ENCODE measurements around the gene PIP5K1A. TPM values are rescaled to one million over a fixed set of nuclear protein-coding genes. Genes with fewer than 3 reads are reported as not detected.
"Not testable (repeated sequence)": the region's sequence is repeated elsewhere in the genome, so short reads cannot be mapped to it uniquely, and the experiment has no call there.

Gene PIP5K1A
- total RNA-seq, 4 donors from 2014 or later: 21.5 to 49.2 (median 36.6) TPM

DNA sequence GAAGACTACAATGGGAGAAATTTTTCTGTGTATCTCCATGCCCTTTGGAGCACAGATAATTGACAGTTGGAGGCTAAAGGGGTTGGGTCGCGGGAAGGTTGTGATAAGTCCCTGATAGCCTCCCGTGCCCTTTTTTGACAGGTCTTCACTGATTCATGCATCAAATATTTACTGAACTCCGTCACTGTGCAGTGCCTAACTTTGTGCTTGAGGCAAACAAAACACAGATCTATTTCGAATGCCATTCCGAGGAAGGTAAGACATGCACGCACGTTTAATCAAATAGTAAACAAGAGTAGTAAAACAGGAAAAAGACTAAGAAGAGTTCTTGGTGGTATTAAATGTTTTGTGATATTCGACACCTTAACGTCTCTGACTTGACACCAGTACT is 494 bp upstream of the PIP5K1A start:
- Histone ChIP-seq H3K36me3 (peaks cover 0 to 7% (median 5%) of the 10 kb centered on the region in 3 donors), H3K4me1 (peaks cover 7 to 75% (median 35%) of the 10 kb centered on the region in 3 donors), H3K27ac (peak overlapping the region; percentile 88 to 97 (median 96)), H3K4me3 (peak overlapping the region; percentile 67 to 89 (median 83)), H3K9me3 (no peaks in the 10 kb centered on the region), H3K27me3 (no peaks in the 10 kb centered on the region)
- no peak for DNase-seq
- TF ChIP-seq, protein P1, sequence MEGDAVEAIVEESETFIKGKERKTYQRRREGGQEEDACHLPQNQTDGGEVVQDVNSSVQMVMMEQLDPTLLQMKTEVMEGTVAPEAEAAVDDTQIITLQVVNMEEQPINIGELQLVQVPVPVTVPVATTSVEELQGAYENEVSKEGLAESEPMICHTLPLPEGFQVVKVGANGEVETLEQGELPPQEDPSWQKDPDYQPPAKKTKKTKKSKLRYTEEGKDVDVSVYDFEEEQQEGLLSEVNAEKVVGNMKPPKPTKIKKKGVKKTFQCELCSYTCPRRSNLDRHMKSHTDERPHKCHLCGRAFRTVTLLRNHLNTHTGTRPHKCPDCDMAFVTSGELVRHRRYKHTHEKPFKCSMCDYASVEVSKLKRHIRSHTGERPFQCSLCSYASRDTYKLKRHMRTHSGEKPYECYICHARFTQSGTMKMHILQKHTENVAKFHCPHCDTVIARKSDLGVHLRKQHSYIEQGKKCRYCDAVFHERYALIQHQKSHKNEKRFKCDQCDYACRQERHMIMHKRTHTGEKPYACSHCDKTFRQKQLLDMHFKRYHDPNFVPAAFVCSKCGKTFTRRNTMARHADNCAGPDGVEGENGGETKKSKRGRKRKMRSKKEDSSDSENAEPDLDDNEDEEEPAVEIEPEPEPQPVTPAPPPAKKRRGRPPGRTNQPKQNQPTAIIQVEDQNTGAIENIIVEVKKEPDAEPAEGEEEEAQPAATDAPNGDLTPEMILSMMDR (IDR thresholded peaks at IDR 0.05): no peak
- no peak for TF ChIP-seq POLR2A (IDR thresholded peaks at IDR 0.05)
- 5 to 7% methylated on average over 10 of the region's 10 CpGs for WGBS, 2 donors
- intact Hi-C loops (cut with DNase I): loop anchor here (5.0 kb wide), 1 partner anchor 54 kb away; the partner anchor contains the start of gene PSMD4

DNA sequence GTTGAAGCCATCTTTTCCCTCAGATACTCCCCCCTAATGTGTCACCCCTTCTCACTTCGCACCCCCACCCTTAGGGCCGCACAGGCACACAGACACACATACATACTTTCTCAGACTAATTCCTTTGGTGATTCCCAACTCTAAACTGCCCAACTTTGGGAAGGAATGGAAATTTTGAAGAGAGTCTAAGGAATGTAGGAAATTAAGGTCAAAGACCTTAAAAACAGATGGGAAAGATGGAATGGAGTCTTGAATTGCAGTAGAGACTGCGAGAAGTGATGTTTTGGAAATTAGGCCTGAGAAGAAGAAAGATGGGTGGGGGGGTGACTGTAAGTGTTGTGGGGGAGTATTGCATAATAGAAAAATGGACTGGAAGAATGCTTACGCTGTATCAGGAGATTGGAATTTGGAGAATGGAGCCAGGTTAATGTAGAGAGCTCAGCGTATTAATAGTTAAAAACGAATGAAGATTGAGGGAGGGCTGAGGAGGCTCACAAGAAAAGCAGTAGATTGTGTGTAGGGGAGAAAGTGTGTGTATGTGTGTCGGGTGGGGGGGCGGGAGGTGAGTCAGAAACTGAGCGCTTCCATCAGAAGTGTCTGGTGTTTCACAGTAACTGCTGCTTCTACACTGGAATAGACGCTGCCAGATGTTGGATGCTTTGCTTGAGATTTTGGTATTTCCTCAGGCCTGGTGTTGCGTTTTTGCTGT is 1.7 kb downstream of the PIP5K1A start:
- no peak for DNase-seq
- peaks cover 7 to 85% (median 35%) of the 10 kb centered on the region in 3 donors for H3K4me1 ChIP-seq
- peak overlapping the region; percentile 88 to 97 (median 96) for H3K27ac ChIP-seq
- intact Hi-C loops (cut with DNase I): loop anchor here (5.0 kb wide), 1 partner anchor 52 kb away; the partner anchor contains the start of gene PSMD4
- 14 to 16% methylated on average over 10 to 11 of the region's 11 CpGs for WGBS, 2 donors
- H3K36me3 ChIP-seq: peaks cover 0 to 21% (median 5%) of the 10 kb centered on the region in 3 donors
- no peaks in the 10 kb centered on the region for H3K9me3 ChIP-seq
- H3K4me3 ChIP-seq: peak overlapping the region; percentile 67 to 89 (median 83)
- no peaks in the 10 kb centered on the region for H3K27me3 ChIP-seq
- TF ChIP-seq POLR2A (IDR thresholded peaks at IDR 0.05): no peak
- TF ChIP-seq, protein P1 (IDR thresholded peaks at IDR 0.05): no peak

DNA sequence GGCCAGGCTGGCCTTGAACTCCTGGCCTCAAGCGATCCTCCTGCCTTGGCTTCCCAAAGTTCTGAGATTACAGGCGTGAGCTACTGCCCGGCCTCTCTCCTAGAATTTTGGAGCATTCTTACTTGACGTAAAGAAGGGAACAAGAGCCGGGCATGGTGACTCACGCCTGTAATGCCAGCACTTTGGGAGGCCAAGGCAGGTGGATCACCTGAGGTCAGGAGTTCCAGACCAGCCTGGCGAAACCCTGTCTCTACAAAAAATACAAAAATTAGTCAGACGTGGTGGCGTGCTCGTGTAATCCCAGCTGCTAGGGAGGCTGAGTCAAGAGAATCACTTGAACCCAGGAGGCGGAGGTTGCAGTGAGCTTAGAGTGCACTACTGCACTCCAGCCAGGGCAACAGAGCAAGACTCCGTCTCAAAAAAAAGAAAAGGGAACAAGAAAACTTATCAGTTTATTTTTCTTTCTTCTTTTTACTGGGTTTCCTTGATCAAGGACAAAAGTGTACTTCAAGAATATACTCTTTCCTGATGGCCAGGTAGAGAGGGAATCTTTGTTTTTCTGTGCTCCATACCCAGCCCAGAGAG is 7.1 kb downstream of the PIP5K1A start:
- H3K9me3 ChIP-seq; intact Hi-C loops (cut with DNase I); DNase-seq; H3K4me3 ChIP-seq; H3K27ac ChIP-seq; H3K27me3 ChIP-seq: not testable (repeated sequence)
- 82 to 95% methylated on average over 9 to 11 of the region's 12 CpGs for WGBS, 2 donors
- H3K4me1 ChIP-seq: peaks cover 7 to 45% (median 21%) of the 10 kb centered on the region in 3 donors
- peaks cover 7 to 73% (median 8%) of the 10 kb centered on the region in 3 donors for H3K36me3 ChIP-seq

DNA sequence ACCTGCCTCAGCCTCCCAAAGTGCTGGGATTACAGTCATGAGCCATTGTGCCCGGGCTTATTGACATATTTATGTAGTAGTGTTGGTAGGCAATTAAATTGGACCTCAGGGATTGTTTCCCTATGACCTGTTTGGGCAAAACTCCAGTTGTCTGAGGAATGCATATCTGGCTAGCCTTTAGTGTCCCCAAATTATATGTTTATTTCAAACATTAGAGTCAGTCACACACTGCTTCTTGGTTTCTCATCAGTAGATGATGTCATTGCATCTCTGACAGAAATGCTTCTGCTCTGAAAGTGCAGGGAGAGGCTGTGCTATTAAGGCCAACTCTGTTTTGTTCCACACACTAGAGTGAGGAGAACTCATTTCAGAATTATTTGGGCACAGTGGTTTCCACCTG is 12.5 kb downstream of the PIP5K1A start:
- DNase-seq: no peak
- peaks cover 3 to 76% (median 7%) of the 10 kb centered on the region in 3 donors for H3K36me3 ChIP-seq
- no peaks in the 10 kb centered on the region for H3K27me3 ChIP-seq
- H3K9me3 ChIP-seq: no peaks in the 10 kb centered on the region
- no peak overlapping the region for H3K4me3 ChIP-seq
- H3K4me1 ChIP-seq: peaks cover 0 to 40% (median 5%) of the 10 kb centered on the region in 3 donors
- H3K27ac ChIP-seq: peak overlapping the region in 2 of 4 donors; percentile 29 to 33
- no peak for TF ChIP-seq POLR2A (IDR thresholded peaks at IDR 0.05)
- TF ChIP-seq, protein P1 (IDR thresholded peaks at IDR 0.05): no peak
- 57% methylated on average over 1 of the region's 1 CpG for WGBS, 2 donors
- intact Hi-C loops (cut with DNase I): no loop called here

DNA sequence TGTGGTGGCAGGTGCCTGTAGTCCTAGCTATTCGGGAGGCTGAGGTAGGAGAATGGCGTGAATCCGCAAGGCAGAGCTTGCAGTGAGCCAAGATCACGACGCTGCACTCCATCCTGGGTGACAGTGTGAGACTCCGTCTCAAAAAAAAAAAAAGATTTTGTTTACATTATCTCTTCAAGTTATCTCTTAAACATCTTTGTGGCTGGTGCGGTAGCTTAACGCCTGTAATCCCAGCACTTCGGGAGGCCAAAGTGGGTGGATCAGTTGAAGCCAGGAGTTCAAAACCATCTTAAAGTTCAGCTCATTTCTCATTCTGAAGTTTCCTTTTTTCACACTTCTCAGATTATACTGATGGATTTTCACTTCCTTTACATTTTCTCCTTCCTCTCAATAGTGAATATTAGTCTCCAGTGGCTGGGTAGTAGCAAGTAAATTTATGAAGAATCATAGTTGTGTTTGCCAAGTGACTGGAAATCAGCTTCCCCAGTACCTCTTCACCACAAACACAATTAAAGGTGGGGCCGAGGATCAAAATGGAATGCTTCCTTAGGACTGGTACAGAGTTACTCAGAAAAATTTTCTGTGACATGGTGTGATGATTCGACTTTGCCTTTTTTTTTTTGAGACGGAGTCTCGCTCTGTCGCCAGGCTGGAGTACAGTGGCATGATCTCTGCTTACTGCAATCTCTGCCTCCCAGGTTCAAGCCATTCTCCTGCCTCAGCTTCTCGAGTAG is 13.8 kb downstream of the PIP5K1A start:
- H3K9me3 ChIP-seq: no peaks in the 10 kb centered on the region
- 64 to 67% methylated on average over 15 of the region's 15 CpGs for WGBS, 2 donors
- H3K4me1 ChIP-seq: peaks cover 0 to 37% (median 5%) of the 10 kb centered on the region in 3 donors
- no peak overlapping the region for H3K4me3 ChIP-seq
- peaks cover 1 to 67% (median 3%) of the 10 kb centered on the region in 3 donors for H3K36me3 ChIP-seq
- intact Hi-C loops (cut with DNase I): no loop called here
- TF ChIP-seq POLR2A (IDR thresholded peaks at IDR 0.05): no peak
- TF ChIP-seq, protein P1 (IDR thresholded peaks at IDR 0.05): no peak
- H3K27ac ChIP-seq: peak overlapping the region in 1 of 4 donors; percentile 33
- DNase-seq: no peak
- H3K27me3 ChIP-seq: no peaks in the 10 kb centered on the region
